Cardiac muscle cell (in vitro differentiated cells and primary cell): Measurements from ENCODE around the gene PCP2. TPM values are rescaled to one million over a fixed set of nuclear protein-coding genes. Genes with fewer than 3 reads are reported as not detected.

Experiments used
- DNase-seq, 2 donors: peaks; one replicate each; pipeline versions ENCODE4 v3.0.0 to v3.0.0-alpha.2; 2010 to 2017; ENCODE audit warnings: low read depth in 1 of 2, low spot score in 1 of 2
- H3K27ac ChIP-seq: fragments of 200-600 bp; sonication (generic); 2 replicates; pipeline ENCODE4 v1.5.1; 2016
- H3K27me3 ChIP-seq: fragments of 200-600 bp; sonication (generic); 2 replicates; pipeline ENCODE4 v1.6.0; 2016; ENCODE audit warnings: control low read depth
- H3K36me3 ChIP-seq: fragments of 200-600 bp; sonication (generic); 2 replicates; pipeline ENCODE4 v1.5.1; 2016; ENCODE audit warnings: control low read depth
- H3K4me1 ChIP-seq: fragments of 200-600 bp; sonication (generic); 2 replicates; pipeline ENCODE4 v1.8.1; 2017; ENCODE audit warnings: low read depth, mild to moderate bottlenecking, mixed run types
- H3K4me3 ChIP-seq: fragments of 200-600 bp; sonication (generic); 2 replicates; pipeline ENCODE4 v1.5.1; 2016; ENCODE audit warnings: mild to moderate bottlenecking
- H3K9me3 ChIP-seq: fragments of 200-600 bp; sonication (generic); 2 replicates; pipeline ENCODE4 v1.5.1; 2017; ENCODE audit warnings: low read depth, mild to moderate bottlenecking, control low read depth
- CTCF ChIP-seq: IDR thresholded peaks from 2 replicates; pipeline ENCODE4 v1.5.1; 2012; ENCODE audit warnings: low read depth, mild to moderate bottlenecking, low read length
- polyA plus RNA-seq: library from polyadenylated mRNA; unstranded; fragments of >200 nt; fragmentation: Nextera tagmentation; extraction: Ambion mirVana; gene quantifications from 2 replicates; pipeline ENCODE4 v1.2.1, GENCODE V29; 2016
- total RNA-seq: library from RNA; depleted of rRNA; stranded (reverse); fragments of >200 nt; gene quantifications from 2 replicates; pipeline ENCODE4 v1.2.3, GENCODE V29; 2016

PCP2 gene
- total and polyA plus RNA-seq, 2 experiments from 2014 or later: 0.34 to 0.51 TPM

GRCh38 chr19:7658219-7658686 lies 24.7 kb upstream of the PCP2 start:
- peaks cover 17% of the 10 kb centered on the region for H3K27me3 ChIP-seq
- H3K4me1 ChIP-seq: no peaks in the 10 kb centered on the region
- no peak overlapping the region for H3K4me3 ChIP-seq
- H3K27ac ChIP-seq: no peak overlapping the region
- no peak for DNase-seq
- H3K9me3 ChIP-seq: no peaks in the 10 kb centered on the region
- no peak for TF ChIP-seq CTCF
- no peaks in the 10 kb centered on the region for H3K36me3 ChIP-seq

DNA sequence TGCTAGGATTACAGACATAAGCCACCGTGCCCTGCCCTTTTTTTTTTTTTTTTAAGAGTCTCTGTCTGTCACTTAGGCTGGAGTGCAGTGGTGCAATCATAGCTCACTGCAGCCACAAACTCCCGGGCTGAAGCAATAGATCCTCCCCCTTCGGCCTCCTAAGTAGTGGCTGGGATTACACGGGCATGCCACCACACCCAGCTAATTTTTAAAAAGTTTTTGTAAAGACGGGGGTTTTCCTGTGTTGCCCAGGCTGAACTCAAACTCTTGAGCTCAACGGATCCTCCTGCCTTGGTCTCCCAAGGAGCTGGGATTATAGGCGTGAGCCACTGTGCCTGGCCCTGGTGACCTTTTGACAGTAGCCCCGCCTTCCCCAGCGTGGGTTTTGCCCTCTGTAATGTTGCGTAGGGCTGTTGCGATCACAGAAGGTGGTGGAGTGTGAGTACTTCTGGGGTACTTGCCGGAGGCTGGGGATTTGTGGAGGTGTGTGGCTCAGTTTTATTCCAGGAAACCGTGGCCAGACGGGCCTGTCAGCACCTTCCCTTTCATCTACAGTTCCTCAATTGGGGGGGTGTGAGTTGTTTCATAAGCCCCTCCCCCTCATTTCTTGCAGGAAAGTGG lies 23.7 kb upstream of the PCP2 start:
- H3K27me3 ChIP-seq: peaks cover 17% of the 10 kb centered on the region
- no peak overlapping the region for H3K4me3 ChIP-seq
- no peak overlapping the region for H3K27ac ChIP-seq
- no peak for TF ChIP-seq CTCF
- no peaks in the 10 kb centered on the region for H3K4me1 ChIP-seq
- no peaks in the 10 kb centered on the region for H3K36me3 ChIP-seq
- H3K9me3 ChIP-seq: no peaks in the 10 kb centered on the region
- peak in 1 of 2 donors; percentile 54 for DNase-seq

DNA sequence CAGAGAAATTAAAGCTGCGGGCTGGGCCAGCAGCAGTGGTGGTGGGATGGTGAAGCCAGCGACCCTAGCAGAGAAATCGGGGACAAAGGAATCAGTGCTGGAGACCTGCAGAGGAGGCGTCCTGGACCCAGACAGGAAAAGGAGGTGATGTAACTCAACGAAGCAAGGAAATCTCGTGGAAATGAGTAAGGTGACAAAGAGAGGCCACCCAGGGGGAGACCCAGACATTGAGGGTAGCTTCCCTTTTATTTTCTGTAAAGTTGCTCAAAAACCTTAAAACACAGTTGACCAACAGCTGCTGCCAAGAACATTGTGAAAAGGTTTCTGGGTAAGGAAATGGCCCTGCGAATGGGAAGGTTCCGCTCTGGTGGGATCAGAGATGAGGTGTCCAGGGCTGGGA lies 22.1 kb upstream of the PCP2 start:
- Histone ChIP-seq H3K4me1 (no peaks in the 10 kb centered on the region), H3K36me3 (no peaks in the 10 kb centered on the region), H3K9me3 (no peaks in the 10 kb centered on the region), H3K27ac (no peak overlapping the region), H3K4me3 (no peak overlapping the region), H3K27me3 (peaks cover 30% of the 10 kb centered on the region)
- no peak for DNase-seq
- TF ChIP-seq CTCF: no peak

DNA sequence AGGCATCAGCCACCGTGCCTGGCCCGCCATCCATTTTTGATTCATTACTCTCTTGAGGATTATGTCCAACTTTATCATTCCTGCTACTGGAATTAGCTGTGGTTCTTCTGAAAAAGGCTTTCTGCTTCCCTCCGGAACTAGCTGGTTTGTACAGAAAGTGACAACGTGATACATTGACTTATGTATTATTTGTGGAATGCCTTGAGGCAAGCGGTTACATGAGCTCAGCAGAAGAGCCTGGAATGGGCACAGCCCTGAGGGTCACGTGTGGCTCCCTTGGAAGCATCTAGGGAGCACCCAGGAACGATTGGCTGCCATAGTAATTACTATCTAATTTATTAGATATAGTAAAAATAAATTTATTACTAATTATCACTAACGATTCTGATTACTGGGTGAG lies 20.9 kb upstream of the PCP2 start:
- Histone ChIP-seq H3K27ac (no peak overlapping the region), H3K27me3 (peaks cover 34% of the 10 kb centered on the region), H3K36me3 (no peaks in the 10 kb centered on the region), H3K4me1 (no peaks in the 10 kb centered on the region), H3K4me3 (no peak overlapping the region), H3K9me3 (no peaks in the 10 kb centered on the region)
- no peak for DNase-seq
- TF ChIP-seq CTCF: no peak

- Histone ChIP-seq H3K4me3 (no peak overlapping the region), H3K27me3 (peaks cover 34% of the 10 kb centered on the region), H3K9me3 (no peaks in the 10 kb centered on the region), H3K4me1 (no peaks in the 10 kb centered on the region), H3K36me3 (no peaks in the 10 kb centered on the region), H3K27ac (no peak overlapping the region)
- TF ChIP-seq CTCF: peak; percentile 95
- peak; percentile 83 to 85 for DNase-seq
Measured at GRCh38 chr19:7652061-7652641, 18.6 kb upstream of the PCP2 start.
